ENCODE results near the gene BOLA1.

- TF ChIP-seq POLR2AphosphoS5 (IDR thresholded peaks at IDR 0.05) (no peak), REST (IDR thresholded peaks at IDR 0.05; ENCODE audit: borderline replicate concordance) (no peak)
These were observed 10.4 kb upstream of the BOLA1 start for GRCh38 chr1:149888999-149889289.

All from neural cell (in vitro differentiated cells).